Brain microvascular endothelial cell (primary cell): ENCODE data around the gene HRH2.

Source experiments
- DNase-seq: peaks from one replicate; pipeline ENCODE4 v3.0.0-alpha.2; 2020
- H3K27ac ChIP-seq: fragments of 250-450 bp; sonication (Bioruptor Pico); 2 replicates; pipeline ENCODE4 v1.5.1; 2020; ENCODE audit warnings: mild to moderate bottlenecking, moderate library complexity
- H3K27me3 ChIP-seq: fragments of 250-450 bp; sonication (Bioruptor Pico); replicated peaks from 2 replicates; pipeline ENCODE4 v1.5.1; 2020; ENCODE audit warnings: mild to moderate bottlenecking
- H3K36me3 ChIP-seq: fragments of 250-450 bp; sonication (Bioruptor Pico); replicated peaks from 2 replicates; pipeline ENCODE4 v1.5.1; 2020; ENCODE audit warnings: mild to moderate bottlenecking
- H3K4me3 ChIP-seq: 2 replicates; pipeline ENCODE4 v1.5.1; 2011; ENCODE audit warnings: low read depth, mild to moderate bottlenecking, control low read depth, low read length, moderate library complexity
- in situ Hi-C: cut with HindIII; loops from 2 replicates; pipeline ENCODE4 v1.10.0; 2017; ENCODE audit warnings: low sequenced_read_pairs, low pct_ligation_motif_present
- TF ChIP-seq, protein P1 (sequence below): IDR thresholded peaks from 2 replicates; pipeline ENCODE4 v1.5.1; 2011; ENCODE audit warnings: low read depth, mild to moderate bottlenecking, moderate library complexity, low read length, control low read depth, inconsistent platforms; ENCODE audit errors: missing control alignments

Gene HRH2

DNA sequence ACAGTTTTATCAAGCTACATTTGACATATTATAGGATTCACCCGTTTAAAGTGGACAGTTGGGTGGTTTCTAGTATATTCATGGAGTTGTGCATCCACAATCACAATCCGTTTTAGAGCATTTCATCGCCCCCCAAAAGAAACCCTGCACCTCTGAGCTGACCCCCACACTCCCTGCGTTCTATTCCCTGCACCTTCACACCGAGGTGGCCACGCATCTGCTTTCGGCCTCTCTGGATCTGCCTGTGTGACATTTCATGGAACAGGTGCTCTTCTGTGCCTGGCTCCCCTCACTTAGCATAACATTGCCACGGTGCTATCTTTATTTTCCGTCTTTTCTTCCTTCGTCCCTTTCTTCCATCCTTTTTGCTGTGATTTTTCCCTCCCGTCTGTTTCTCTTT lies 32.7 kb downstream of the HRH2 start:
- Histone ChIP-seq H3K27me3 (no peaks in the 10 kb centered on the region), H3K4me3 (no peak overlapping the region), H3K27ac (no peak overlapping the region), H3K36me3 (no peaks in the 10 kb centered on the region)
- TF ChIP-seq, protein P1, sequence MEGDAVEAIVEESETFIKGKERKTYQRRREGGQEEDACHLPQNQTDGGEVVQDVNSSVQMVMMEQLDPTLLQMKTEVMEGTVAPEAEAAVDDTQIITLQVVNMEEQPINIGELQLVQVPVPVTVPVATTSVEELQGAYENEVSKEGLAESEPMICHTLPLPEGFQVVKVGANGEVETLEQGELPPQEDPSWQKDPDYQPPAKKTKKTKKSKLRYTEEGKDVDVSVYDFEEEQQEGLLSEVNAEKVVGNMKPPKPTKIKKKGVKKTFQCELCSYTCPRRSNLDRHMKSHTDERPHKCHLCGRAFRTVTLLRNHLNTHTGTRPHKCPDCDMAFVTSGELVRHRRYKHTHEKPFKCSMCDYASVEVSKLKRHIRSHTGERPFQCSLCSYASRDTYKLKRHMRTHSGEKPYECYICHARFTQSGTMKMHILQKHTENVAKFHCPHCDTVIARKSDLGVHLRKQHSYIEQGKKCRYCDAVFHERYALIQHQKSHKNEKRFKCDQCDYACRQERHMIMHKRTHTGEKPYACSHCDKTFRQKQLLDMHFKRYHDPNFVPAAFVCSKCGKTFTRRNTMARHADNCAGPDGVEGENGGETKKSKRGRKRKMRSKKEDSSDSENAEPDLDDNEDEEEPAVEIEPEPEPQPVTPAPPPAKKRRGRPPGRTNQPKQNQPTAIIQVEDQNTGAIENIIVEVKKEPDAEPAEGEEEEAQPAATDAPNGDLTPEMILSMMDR, result no peak
- no peak for DNase-seq
- in situ Hi-C loops, result no loop called here

DNA sequence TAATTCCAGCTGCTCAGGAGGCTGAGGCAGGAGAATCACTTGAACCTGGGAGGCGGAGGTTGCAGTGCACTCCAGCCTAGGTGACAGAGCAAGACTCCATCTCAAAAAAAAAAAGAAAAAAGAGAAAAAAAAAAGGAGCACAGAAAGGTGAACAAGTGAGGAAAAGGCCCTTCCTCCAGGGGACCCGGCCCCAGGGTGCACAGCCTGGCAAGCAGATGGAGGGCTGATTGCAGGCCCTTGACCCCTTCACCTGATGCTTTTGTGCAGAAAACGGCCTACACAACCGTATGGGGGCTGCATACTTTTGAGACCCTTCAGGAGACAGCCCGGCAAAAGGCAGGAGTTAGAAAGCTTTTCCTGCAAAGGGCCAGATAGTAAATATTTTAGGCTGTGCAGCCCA lies 33.9 kb downstream of the HRH2 start:
- no peak for DNase-seq
- in situ Hi-C loops, result no loop called here
- Histone ChIP-seq H3K27me3 (no peaks in the 10 kb centered on the region), H3K36me3 (no peaks in the 10 kb centered on the region), H3K4me3 (no peak overlapping the region), H3K27ac (no peak overlapping the region)
- TF ChIP-seq, protein P1, result no peak

DNA sequence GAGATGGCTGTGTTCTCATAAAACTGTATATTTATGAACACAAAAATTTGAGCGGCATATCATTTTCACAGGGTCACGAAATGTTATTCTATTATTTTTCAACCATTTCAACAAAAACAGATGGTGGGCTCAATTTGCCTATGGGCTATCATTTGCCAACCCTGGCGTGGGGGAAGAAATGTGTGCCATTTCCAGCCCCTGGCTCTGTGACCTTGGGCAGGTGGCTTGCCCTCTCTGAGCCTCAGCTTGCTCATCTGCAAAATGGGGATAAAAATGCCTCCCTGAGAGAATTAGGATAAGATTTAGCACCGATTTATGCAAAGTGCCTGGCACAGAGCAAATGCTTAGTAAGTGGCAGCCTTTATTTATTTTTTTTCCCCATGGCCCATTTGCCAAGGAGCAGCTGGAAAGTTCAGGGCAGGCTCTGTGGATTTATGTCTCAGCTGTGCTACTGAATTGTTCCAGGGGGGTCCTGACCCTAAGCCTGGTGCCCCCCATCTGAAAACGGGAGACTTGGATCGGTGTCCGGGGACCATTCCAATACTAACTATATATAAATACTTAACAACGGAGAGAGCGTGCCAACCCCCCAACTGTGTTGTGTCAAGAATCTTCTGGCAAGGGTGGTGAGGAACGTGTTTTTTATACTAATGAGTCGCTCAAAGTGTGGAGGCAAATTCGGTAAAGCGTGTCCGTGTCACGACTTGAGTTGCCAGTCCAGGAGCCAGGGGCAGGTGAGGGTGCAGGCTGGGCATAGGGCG lies 34.5 kb downstream of the HRH2 start:
- no peak overlapping the region for H3K27ac ChIP-seq
- no peaks in the 10 kb centered on the region for H3K36me3 ChIP-seq
- TF ChIP-seq, protein P1, result no peak
- in situ Hi-C loops, result no loop called here
- H3K27me3 ChIP-seq, result no peaks in the 10 kb centered on the region
- no peak for DNase-seq
- H3K4me3 ChIP-seq, result no peak overlapping the region

DNA sequence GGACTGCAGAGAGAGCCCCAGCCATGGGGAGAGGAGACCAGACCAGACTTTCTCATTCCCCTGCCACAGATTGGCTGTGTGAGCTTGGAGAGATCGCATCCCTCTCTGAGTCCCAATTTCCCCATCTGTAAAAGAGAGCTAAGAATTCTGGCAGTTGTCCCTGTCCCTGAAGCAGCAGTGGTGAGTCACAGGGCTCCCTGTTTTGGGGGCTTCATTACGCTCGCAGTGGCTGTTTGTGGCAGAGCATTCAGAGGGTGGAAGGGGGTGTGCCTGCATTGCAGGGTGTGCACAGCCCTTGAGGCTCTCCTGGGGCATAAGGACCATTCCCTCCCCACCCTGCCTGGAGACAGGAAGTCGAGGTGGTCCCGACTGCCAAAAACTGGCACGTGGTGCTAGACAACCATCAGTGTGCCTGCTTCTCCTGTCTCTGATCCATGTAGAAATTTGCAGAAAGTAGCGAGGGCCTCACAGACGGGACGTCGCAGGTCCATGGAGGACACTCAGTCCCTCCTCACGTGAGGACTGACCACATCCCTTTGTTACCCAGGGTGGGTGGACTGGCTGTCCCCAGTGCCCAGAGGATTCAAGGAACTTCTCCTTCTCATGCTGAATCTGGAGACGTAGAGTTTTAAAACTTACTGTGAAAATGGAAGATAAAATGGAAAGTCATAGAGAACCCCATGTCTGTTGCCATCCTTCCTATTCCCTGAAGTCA lies 35.3 kb downstream of the HRH2 start:
- in situ Hi-C loops, result no loop called here
- Histone ChIP-seq H3K27ac (no peak overlapping the region), H3K4me3 (no peak overlapping the region), H3K36me3 (no peaks in the 10 kb centered on the region), H3K27me3 (no peaks in the 10 kb centered on the region)
- no peak for DNase-seq
- TF ChIP-seq, protein P1, result no peak

DNA sequence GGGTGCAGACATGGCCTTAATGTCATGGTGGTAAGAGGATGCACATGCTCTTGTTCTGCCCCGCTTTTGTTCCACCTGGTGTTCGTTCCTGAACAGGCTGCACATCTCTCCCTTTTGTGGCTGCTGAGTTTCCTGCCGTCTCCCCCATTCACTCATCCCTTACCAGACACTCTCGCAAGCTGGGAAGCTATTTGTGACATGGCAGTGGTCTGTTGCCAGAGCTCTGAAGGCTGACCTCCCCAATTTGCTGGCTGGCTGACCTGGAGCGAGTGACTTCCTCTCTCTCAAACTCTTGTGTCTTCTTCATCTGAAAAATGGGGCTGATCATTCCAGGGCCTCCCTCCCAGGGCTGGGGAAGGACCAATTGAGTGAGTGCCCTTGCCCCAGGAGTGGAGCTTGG lies 35.9 kb downstream of the HRH2 start:
- Histone ChIP-seq H3K27ac (no peak overlapping the region), H3K36me3 (no peaks in the 10 kb centered on the region), H3K27me3 (no peaks in the 10 kb centered on the region), H3K4me3 (no peak overlapping the region)
- in situ Hi-C loops, result no loop called here
- DNase-seq, result no peak
- TF ChIP-seq, protein P1, result no peak
